Measurements from ENCODE around the gene B3GNT7. TPM values are rescaled to one million over a fixed set of nuclear protein-coding genes. Genes with fewer than 3 reads are reported as not detected.
A peak's percentile ranks its signal among the peaks of the same experiment; 100 is the strongest.
"Not testable (repeated sequence)": the region's sequence is repeated elsewhere in the genome, so short reads cannot be mapped to it uniquely, and the experiment has no call there.

The B3GNT7 gene
- polyA plus RNA-seq, 1 donor: 43.5 TPM

DNA sequence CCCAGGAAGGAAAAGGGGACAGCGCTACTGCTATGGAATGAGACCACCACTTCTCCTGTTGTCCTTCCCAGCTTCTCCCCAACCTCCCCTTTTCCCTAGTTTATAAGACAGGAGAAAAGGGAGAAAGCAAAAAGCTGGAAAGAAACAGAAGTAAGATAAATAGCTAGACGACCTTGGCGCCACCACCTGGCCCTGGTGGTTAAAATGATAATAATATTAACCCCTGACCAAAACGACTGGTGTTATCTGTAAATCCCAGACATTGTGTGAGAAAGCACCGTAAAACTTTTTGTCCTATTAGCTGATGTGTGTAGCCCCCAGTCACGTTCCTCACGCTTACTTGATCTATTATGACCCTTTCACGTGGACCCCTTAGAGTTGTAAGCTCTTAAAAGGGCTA, 5.2 kb downstream of the B3GNT7 start:
- H3K4me3 ChIP-seq (ENCODE audit: low read length); H3K27me3 ChIP-seq (ENCODE audit: control insufficient read depth, insufficient read depth, low read length); DNase-seq; H3K9me3 ChIP-seq (ENCODE audit: control insufficient read depth, low read depth, low read length): not testable (repeated sequence)
- Histone ChIP-seq H3K27ac (ENCODE audit: low read length) (peak overlapping the region; percentile 65), H3K36me3 (ENCODE audit: control insufficient read depth, insufficient read depth, low read length) (peaks cover 25% of the 10 kb centered on the region), H3K4me1 (ENCODE audit: control insufficient read depth, insufficient read depth, low read length) (peaks cover 53% of the 10 kb centered on the region)
- no CpG with 5 or more reads among the region's 8 CpGs for WGBS (ENCODE audit: insufficient coverage, low lambda C conversion rate)

GRCh38 chr2:231401101-231401500, 5.6 kb downstream of the B3GNT7 start:
- WGBS (ENCODE audit: insufficient coverage, low lambda C conversion rate): no CpG with 5 or more reads among the region's 23 CpGs
- Histone ChIP-seq H3K4me1 (ENCODE audit: control insufficient read depth, insufficient read depth, low read length) (peaks cover 56% of the 10 kb centered on the region), H3K36me3 (ENCODE audit: control insufficient read depth, insufficient read depth, low read length) (peaks cover 25% of the 10 kb centered on the region)
- not testable (repeated sequence) for H3K9me3 ChIP-seq (ENCODE audit: control insufficient read depth, low read depth, low read length); H3K27me3 ChIP-seq (ENCODE audit: control insufficient read depth, insufficient read depth, low read length); DNase-seq; H3K4me3 ChIP-seq (ENCODE audit: low read length); H3K27ac ChIP-seq (ENCODE audit: low read length)

DNA sequence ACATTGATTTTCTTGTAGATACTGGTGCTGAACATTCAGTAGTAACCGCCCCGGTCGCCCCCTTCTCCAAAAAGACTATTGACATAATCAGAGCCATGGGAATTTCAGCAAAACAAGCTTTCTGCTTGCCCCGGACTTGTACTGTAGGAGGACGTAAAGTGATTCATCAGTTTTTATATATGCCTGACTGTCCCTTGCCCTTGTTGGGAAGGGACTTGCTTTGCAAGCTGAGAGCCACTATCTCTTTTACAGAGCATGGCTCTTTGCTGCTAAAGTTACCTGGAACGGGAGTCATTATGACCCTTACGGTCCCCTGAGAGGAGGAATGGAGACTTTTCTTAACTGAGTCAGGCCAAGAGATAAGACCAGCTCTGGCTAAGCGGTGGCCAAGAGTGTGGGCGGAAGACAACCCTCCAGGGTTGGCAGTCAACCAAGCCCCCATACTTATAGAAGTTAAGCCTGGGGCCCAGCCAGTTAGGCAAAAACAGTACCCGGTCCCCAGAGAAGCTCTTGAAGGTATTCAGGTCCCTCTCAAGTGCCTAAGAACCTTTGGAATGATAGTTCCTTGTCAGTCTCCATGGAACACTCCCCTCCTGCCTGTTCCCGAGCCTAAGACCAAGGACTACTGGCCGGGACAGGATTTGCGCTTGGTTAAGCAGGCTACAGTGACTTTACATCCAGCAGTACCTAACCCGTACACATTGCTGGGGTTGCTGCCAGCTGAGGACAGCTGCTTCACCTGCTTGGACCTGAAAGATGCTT, 8.1 kb downstream of the B3GNT7 start:
- Histone ChIP-seq H3K36me3 (ENCODE audit: control insufficient read depth, insufficient read depth, low read length) (peaks cover 15% of the 10 kb centered on the region), H3K27ac (ENCODE audit: low read length) (peak overlapping the region; percentile 35), H3K4me1 (ENCODE audit: control insufficient read depth, insufficient read depth, low read length) (peaks cover 51% of the 10 kb centered on the region)
- not testable (repeated sequence) for H3K9me3 ChIP-seq (ENCODE audit: control insufficient read depth, low read depth, low read length); H3K4me3 ChIP-seq (ENCODE audit: low read length); H3K27me3 ChIP-seq (ENCODE audit: control insufficient read depth, insufficient read depth, low read length)
- WGBS (ENCODE audit: insufficient coverage, low lambda C conversion rate): no CpG with 5 or more reads among the region's 14 CpGs
- DNase-seq: peak in 1 of 2 donors; percentile 64

DNA sequence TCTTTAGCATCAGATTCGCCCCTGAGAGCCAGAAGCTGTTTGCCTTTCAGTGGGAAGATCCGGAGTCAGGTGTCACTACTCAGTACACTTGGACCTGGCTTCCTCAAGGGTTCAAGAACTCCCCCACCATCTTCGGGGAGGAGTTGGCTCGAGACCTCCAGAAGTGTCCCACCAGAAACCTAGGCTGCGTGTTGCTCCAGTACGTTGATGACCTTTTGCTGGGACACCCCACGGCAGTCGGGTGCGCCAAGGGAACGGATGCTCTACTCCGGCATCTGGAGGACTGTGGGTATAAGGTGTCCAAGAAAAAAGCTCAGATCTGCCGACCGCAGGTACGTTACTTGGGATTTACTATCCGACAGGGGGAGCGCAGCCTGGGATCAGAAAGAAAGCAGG, 8.7 kb downstream of the B3GNT7 start:
- DNase-seq; H3K9me3 ChIP-seq (ENCODE audit: control insufficient read depth, low read depth, low read length); H3K4me3 ChIP-seq (ENCODE audit: low read length); H3K36me3 ChIP-seq (ENCODE audit: control insufficient read depth, insufficient read depth, low read length); H3K27me3 ChIP-seq (ENCODE audit: control insufficient read depth, insufficient read depth, low read length): not testable (repeated sequence)
- Histone ChIP-seq H3K4me1 (ENCODE audit: control insufficient read depth, insufficient read depth, low read length) (peaks cover 47% of the 10 kb centered on the region), H3K27ac (ENCODE audit: low read length) (peak overlapping the region; percentile 35)
- no CpG with 5 or more reads among the region's 16 CpGs for WGBS (ENCODE audit: insufficient coverage, low lambda C conversion rate)

DNA sequence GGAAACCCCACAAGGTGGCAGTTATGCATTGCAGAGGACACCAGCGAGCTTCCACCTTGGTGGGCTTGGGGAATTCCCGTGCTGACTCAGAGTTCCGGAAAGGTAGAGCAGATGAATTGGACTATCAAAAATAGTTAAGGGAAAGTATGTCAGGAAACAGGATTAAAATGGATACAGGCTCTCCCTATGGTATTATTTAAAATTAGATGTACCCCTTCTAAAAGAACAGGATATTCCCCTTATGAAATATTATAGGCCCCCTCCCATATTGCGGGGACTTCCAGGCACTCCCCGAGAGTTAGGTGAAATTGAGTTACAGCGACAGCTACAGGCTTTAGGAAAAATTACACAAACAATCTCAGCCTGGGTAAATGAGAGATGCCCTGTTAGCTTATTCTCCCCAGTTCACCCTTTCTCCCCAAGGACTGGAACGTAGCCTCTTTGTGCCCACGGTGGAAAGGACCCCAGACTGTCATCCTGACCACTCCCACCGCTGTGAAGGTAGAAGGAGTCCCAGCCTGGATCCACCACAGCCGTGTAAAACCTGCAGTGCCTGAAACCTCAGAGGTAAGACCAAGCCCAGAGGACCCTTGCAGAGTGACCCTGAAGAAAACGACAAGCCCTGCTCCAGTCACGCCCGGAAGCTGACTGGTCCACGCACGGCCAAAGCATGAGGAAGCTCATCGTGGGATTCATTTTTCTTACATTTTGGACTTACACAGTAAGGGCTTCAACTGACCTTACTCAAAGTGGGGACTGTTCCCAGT, 10.3 kb downstream of the B3GNT7 start:
- no CpG with 5 or more reads among the region's 16 CpGs for WGBS (ENCODE audit: insufficient coverage, low lambda C conversion rate)

GRCh38 chr2:231407686-231408085, 12.2 kb downstream of the B3GNT7 start:
- peaks cover 54% of the 10 kb centered on the region for H3K4me1 ChIP-seq (ENCODE audit: control insufficient read depth, insufficient read depth, low read length)
- WGBS (ENCODE audit: insufficient coverage, low lambda C conversion rate): no CpG with 5 or more reads among the region's 5 CpGs
- not testable (repeated sequence) for H3K9me3 ChIP-seq (ENCODE audit: control insufficient read depth, low read depth, low read length); DNase-seq; H3K4me3 ChIP-seq (ENCODE audit: low read length); H3K27ac ChIP-seq (ENCODE audit: low read length); H3K36me3 ChIP-seq (ENCODE audit: control insufficient read depth, insufficient read depth, low read length); H3K27me3 ChIP-seq (ENCODE audit: control insufficient read depth, insufficient read depth, low read length)

More for the DNA sequence above, 10.3 kb downstream of the B3GNT7 start:
- H3K27me3 ChIP-seq (ENCODE audit: control insufficient read depth, insufficient read depth, low read length); H3K4me3 ChIP-seq (ENCODE audit: low read length); DNase-seq; H3K36me3 ChIP-seq (ENCODE audit: control insufficient read depth, insufficient read depth, low read length); H3K27ac ChIP-seq (ENCODE audit: low read length); H3K9me3 ChIP-seq (ENCODE audit: control insufficient read depth, low read depth, low read length): not testable (repeated sequence)
- peaks cover 46% of the 10 kb centered on the region for H3K4me1 ChIP-seq (ENCODE audit: control insufficient read depth, insufficient read depth, low read length)

DNA sequence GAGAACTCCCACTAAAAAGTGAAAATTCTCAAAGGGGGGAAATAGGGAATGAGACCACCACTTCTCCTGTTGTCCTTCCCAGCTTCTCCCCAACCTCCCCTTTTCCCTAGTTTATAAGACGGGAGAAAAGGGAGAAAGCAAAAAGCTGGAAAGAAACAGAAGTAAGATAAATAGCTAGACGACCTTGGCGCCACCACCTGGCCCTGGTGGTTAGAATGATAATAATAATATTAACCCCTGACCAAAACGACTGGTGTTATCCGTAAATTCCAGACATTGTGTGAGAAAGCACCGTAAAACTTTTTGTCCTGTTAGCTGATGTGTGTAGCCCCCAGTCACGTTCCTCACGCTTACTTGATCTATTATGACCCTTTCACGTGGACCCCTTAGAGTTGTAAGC, 12.8 kb downstream of the B3GNT7 start:
- H3K4me3 ChIP-seq (ENCODE audit: low read length); DNase-seq; H3K27ac ChIP-seq (ENCODE audit: low read length); H3K27me3 ChIP-seq (ENCODE audit: control insufficient read depth, insufficient read depth, low read length); H3K36me3 ChIP-seq (ENCODE audit: control insufficient read depth, insufficient read depth, low read length); H3K9me3 ChIP-seq (ENCODE audit: control insufficient read depth, low read depth, low read length): not testable (repeated sequence)
- WGBS (ENCODE audit: insufficient coverage, low lambda C conversion rate): 92% methylated on average over 2 of the region's 9 CpGs
- peaks cover 54% of the 10 kb centered on the region for H3K4me1 ChIP-seq (ENCODE audit: control insufficient read depth, insufficient read depth, low read length)

- no peaks in the 10 kb centered on the region for H3K27me3 ChIP-seq (ENCODE audit: control insufficient read depth, insufficient read depth, low read length)
- no CpG with 5 or more reads among the region's 5 CpGs for WGBS (ENCODE audit: insufficient coverage, low lambda C conversion rate)
- H3K27ac ChIP-seq (ENCODE audit: low read length): peak overlapping the region; percentile 85
- no peak overlapping the region for H3K4me3 ChIP-seq (ENCODE audit: low read length)
- no peaks in the 10 kb centered on the region for H3K36me3 ChIP-seq (ENCODE audit: control insufficient read depth, insufficient read depth, low read length)
- peaks cover 8% of the 10 kb centered on the region for H3K9me3 ChIP-seq (ENCODE audit: control insufficient read depth, low read depth, low read length)
- peaks cover 55% of the 10 kb centered on the region for H3K4me1 ChIP-seq (ENCODE audit: control insufficient read depth, insufficient read depth, low read length)
- DNase-seq: peak; percentile 90 to 96
Measured at GRCh38 chr2:231409776-231410175, 14.3 kb downstream of the B3GNT7 start.

DNA sequence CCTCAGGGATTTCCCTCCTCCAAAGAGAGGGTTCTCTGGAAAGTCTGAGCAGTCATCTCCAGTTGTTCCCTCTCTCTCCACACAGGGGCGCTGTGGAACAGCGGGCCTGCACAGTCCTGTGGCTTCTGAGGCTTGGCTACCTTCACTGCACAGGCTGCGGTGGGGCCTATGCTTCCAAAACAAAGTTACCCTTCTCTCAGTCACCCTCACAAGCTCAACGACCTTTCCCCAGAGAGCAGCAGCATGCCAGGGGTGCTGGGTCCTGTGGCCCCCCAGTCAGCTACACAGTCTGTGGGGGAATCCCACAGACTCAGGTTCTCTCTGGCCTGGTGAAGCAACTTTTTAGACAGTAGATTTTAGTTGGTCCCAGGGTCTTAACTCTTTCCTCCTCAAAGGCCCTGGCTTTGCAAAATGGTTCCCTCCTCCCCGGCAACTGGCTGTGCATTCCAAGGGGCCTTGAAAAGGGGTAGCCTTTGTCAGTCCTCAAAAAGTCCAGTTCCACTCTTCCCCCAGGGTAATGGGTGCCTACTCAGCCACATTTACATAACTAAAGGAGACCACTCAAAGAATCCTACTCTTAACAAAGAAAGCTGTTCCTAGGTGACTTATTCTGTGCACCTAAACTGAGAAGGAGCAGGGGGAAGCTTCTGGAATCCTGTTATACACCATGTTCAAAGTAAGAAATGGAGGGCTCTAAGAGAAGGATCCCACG, 14.9 kb downstream of the B3GNT7 start:
- no CpG with 5 or more reads among the region's 6 CpGs for WGBS (ENCODE audit: insufficient coverage, low lambda C conversion rate)
- DNase-seq: no peak
- Histone ChIP-seq H3K27me3 (ENCODE audit: control insufficient read depth, insufficient read depth, low read length) (no peaks in the 10 kb centered on the region), H3K9me3 (ENCODE audit: control insufficient read depth, low read depth, low read length) (peaks cover 8% of the 10 kb centered on the region), H3K4me1 (ENCODE audit: control insufficient read depth, insufficient read depth, low read length) (peaks cover 55% of the 10 kb centered on the region), H3K36me3 (ENCODE audit: control insufficient read depth, insufficient read depth, low read length) (no peaks in the 10 kb centered on the region), H3K27ac (ENCODE audit: low read length) (peak overlapping the region; percentile 85), H3K4me3 (ENCODE audit: low read length) (no peak overlapping the region)

DNA sequence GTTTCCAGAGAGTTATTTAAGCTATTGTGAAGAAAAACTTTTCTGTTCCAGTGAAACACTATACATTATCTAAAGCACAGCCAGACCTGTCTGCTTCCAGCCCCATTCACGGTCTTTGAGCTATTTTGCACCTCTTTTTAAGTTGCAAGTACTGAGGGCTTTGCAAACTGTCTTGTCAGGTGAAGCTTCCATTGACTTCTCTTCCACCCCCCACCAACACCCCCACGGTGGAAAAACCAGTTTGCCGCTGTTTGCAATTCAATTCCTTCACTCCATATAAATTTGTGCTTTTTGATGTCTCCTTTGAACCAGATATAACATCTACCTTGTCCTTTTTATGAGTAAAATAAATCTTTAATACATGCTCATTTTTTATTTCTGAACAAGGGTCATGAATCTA, 15.7 kb downstream of the B3GNT7 start:
- no peaks in the 10 kb centered on the region for H3K27me3 ChIP-seq (ENCODE audit: control insufficient read depth, insufficient read depth, low read length)
- peaks cover 52% of the 10 kb centered on the region for H3K4me1 ChIP-seq (ENCODE audit: control insufficient read depth, insufficient read depth, low read length)
- DNase-seq: no peak
- WGBS (ENCODE audit: insufficient coverage, low lambda C conversion rate): no CpG with 5 or more reads among the region's 3 CpGs
- peak overlapping the region; percentile 85 for H3K27ac ChIP-seq (ENCODE audit: low read length)
- H3K4me3 ChIP-seq (ENCODE audit: low read length): peak overlapping the region; percentile 53
- peaks cover 8% of the 10 kb centered on the region for H3K9me3 ChIP-seq (ENCODE audit: control insufficient read depth, low read depth, low read length)
- no peaks in the 10 kb centered on the region for H3K36me3 ChIP-seq (ENCODE audit: control insufficient read depth, insufficient read depth, low read length)

Data from large intestine (tissue), 3 donors.